GM12878 (cell line): ENCODE results near the gene KCTD16. TPM values are rescaled to one million over a fixed set of nuclear protein-coding genes. Genes with fewer than 3 reads are reported as not detected.
A peak's percentile ranks its signal among the peaks of the same experiment; 100 is the strongest.

ENCODE experiments used
- ATAC-seq: fragments of 200-7000 bp; cut with Tn5 transposase; 3 replicates; pipeline ENCODE4 v1.9.1; 2020; ENCODE audit warnings: mild to moderate bottlenecking, moderate library complexity
- BruUV-seq: library from RNA; stranded (reverse); fragments of 400-500 nt; replicated peaks from 2 replicates; lab custom pipeline; 2021; lab: Mats Ljungman, UMichigan
- CTCF ChIA-PET: fragments of 300-600 bp; sonication (Branson Sonifier 250); formaldehyde crosslinking; extraction: SDS; loops from one replicate; lab custom pipeline; 2021; ENCODE audit warnings: inconsistent platforms; lab: Yijun Ruan, JAX
- POLR2A ChIA-PET: fragments of 350-600 bp; formaldehyde crosslinking; extraction: SDS; loops from one replicate; lab custom pipeline; 2021; ENCODE audit warnings: inconsistent platforms; lab: Charles Lee
- RAD21 ChIA-PET: fragments of 300-600 bp; sonication (Branson Sonifier 250); formaldehyde crosslinking; loops from one replicate; lab custom pipeline; 2023; ENCODE audit warnings: antibody characterized with exemption; ENCODE audit not compliant: unreplicated experiment; lab: Charles Lee
- SMC1A ChIA-PET: fragments of 300-600 bp; sonication (Branson Sonifier 250); formaldehyde crosslinking; loops from one replicate; lab custom pipeline; 2023; ENCODE audit not compliant: unreplicated experiment, uncharacterized antibody; lab: Charles Lee
- DNase-seq: peaks from one replicate; pipeline ENCODE4 v3.0.0-alpha.2; 2011; ENCODE audit warnings: low read depth, low spot score
- FAIRE-seq: peaks from 3 replicates; lab custom pipeline; 2011; peaks lifted over from hg19 to GRCh38; lab: Jason Lieb, UNC
- H2AFZ ChIP-seq: 2 replicates; pipeline ENCODE4 v1.6.0; 2011; ENCODE audit warnings: low read depth, low read length, control low read depth; ENCODE audit not compliant: control insufficient read depth
- H3K27ac ChIP-seq: 2 replicates; pipeline ENCODE4 v1.5.1; 2011; ENCODE audit warnings: control low read depth; ENCODE audit not compliant: control insufficient read depth, insufficient read depth
- H3K27me3 ChIP-seq, 2 experiments: replicated peaks in 1 of 2; 2 replicates each; pipeline versions ENCODE4 v1.6.0 to v1.6.1; 2011; ENCODE audit warnings: low read length in 1 of 2; ENCODE audit not compliant: control insufficient read depth in 2 of 2, insufficient read depth in 2 of 2
- H3K36me3 ChIP-seq, 2 experiments: 2 replicates each; pipeline ENCODE4 v1.5.1; 2011; ENCODE audit warnings: low read length in 1 of 2; ENCODE audit not compliant: control insufficient read depth in 2 of 2, insufficient read depth in 2 of 2
- H3K4me1 ChIP-seq: 2 replicates; pipeline ENCODE4 v1.6.1; 2011; ENCODE audit warnings: mild to moderate bottlenecking, low read length, moderate library complexity, mixed read lengths; ENCODE audit not compliant: control insufficient read depth, insufficient read depth
- H3K4me2 ChIP-seq: 2 replicates; pipeline ENCODE4 v1.6.0; 2011; ENCODE audit warnings: control low read depth; ENCODE audit not compliant: control insufficient read depth, insufficient read depth
- H3K4me3 ChIP-seq: fragments of 200-600 bp; sonication (generic); 2 replicates; pipeline ENCODE4 v1.5.1; 2016
- H3K79me2 ChIP-seq: 2 replicates; pipeline ENCODE4 v1.6.0; 2011; ENCODE audit warnings: low read length; ENCODE audit not compliant: control insufficient read depth, insufficient read depth
- H3K9ac ChIP-seq: 2 replicates; pipeline ENCODE4 v1.8.0; 2011; ENCODE audit warnings: low read length, control low read depth, mixed read lengths; ENCODE audit not compliant: control insufficient read depth, insufficient read depth
- H3K9me3 ChIP-seq: replicated peaks from 3 replicates; pipeline ENCODE4 v1.5.1; 2011; ENCODE audit warnings: mild to moderate bottlenecking, low read length; ENCODE audit not compliant: control insufficient read depth, insufficient read depth
- H4K20me1 ChIP-seq: 2 replicates; pipeline ENCODE4 v1.6.0; 2011; ENCODE audit not compliant: control insufficient read depth, insufficient read depth
- BMI1 ChIP-seq: fragments of 450-650 bp; IDR thresholded peaks from 2 replicates; pipeline ENCODE4 v1.6.1; 2016; ENCODE audit warnings: mild to moderate bottlenecking, moderate library complexity, borderline replicate concordance
- BRCA1 ChIP-seq: IDR thresholded peaks from 2 replicates; pipeline ENCODE4 v1.6.1; 2011; ENCODE audit warnings: low read depth, low read length, improper control_type of control experiment
- CBX5 ChIP-seq: sonication (generic); IDR thresholded peaks from 2 replicates; pipeline ENCODE4 v1.6.1; 2016; ENCODE audit warnings: low read depth, moderate library complexity, mild to moderate bottlenecking, inconsistent platforms
- CHD4 ChIP-seq: fragments of 200-600 bp; sonication (generic); IDR thresholded peaks from 2 replicates; pipeline ENCODE4 v1.6.1; 2016; ENCODE audit warnings: mild to moderate bottlenecking
- CREM ChIP-seq: IDR thresholded peaks from 2 replicates; pipeline ENCODE4 v1.6.1; 2014; ENCODE audit warnings: antibody characterized with exemption, low read depth
- GATAD2B ChIP-seq: fragments of 450-650 bp; conservative IDR thresholded peaks from 2 replicates; pipeline ENCODE4 v1.6.1; 2017; ENCODE audit warnings: low read depth, mild to moderate bottlenecking, moderate library complexity
- MAX ChIP-seq: IDR thresholded peaks from 2 replicates; pipeline ENCODE4 v1.6.1; 2012; ENCODE audit warnings: low read depth, low read length, improper control_type of control experiment
- PKNOX1 ChIP-seq: fragments of 450-650 bp; IDR thresholded peaks from 2 replicates; pipeline ENCODE4 v1.6.1; 2016; ENCODE audit warnings: mild to moderate bottlenecking
- POLR2AphosphoS2 ChIP-seq: IDR thresholded peaks from 2 replicates; pipeline ENCODE4 v1.6.1; 2011; ENCODE audit warnings: low read depth, mild to moderate bottlenecking, low read length, improper control_type of control experiment, moderate library complexity
- PRDM15 ChIP-seq: fragments of 450-650 bp; formaldehyde crosslinking; IDR thresholded peaks from 2 replicates; pipeline ENCODE4 v1.4.0; 2020; ENCODE audit warnings: mild to moderate bottlenecking, moderate library complexity
- RCOR1 ChIP-seq: conservative IDR thresholded peaks from 2 replicates; pipeline ENCODE4 v1.6.1; 2012; ENCODE audit warnings: low read depth, low read length, improper control_type of control experiment
- RUNX3 ChIP-seq: IDR thresholded peaks from 2 replicates; pipeline ENCODE4 v1.6.1; 2012; ENCODE audit warnings: low read length, inconsistent platforms
- SP1 ChIP-seq: IDR thresholded peaks from one replicate; pipeline ENCODE4 v1.6.1; 2011; ENCODE audit warnings: low read depth, low read length
- SUZ12 ChIP-seq: fragments of 200-600 bp; sonication (generic); IDR thresholded peaks from one replicate; pipeline ENCODE4 v1.6.1; 2018; ENCODE audit warnings: antibody characterized with exemption, mild to moderate bottlenecking; ENCODE audit not compliant: unreplicated experiment
- USF1 ChIP-seq: IDR thresholded peaks from 2 replicates; pipeline ENCODE4 v1.6.1; 2011; ENCODE audit warnings: borderline replicate concordance, low read depth, mild to moderate bottlenecking, moderate library complexity, mixed read lengths, low read length; ENCODE audit not compliant: insufficient read depth; ENCODE audit errors: extremely low read length
- WRNIP1 ChIP-seq: IDR thresholded peaks from 2 replicates; pipeline ENCODE4 v1.6.1; 2011; ENCODE audit warnings: low read depth, low read length, improper control_type of control experiment, borderline replicate concordance
- YY1 ChIP-seq: IDR thresholded peaks from 2 replicates; pipeline ENCODE4 v1.6.1; 2011; ENCODE audit warnings: low read depth, mild to moderate bottlenecking, low read length
- ZNF24 ChIP-seq: fragments of 450-650 bp; IDR thresholded peaks from 2 replicates; pipeline ENCODE4 v1.6.1; 2017; ENCODE audit warnings: antibody characterized with exemption, mild to moderate bottlenecking
- whole genome bisulfite sequencing: methylation state at CpG from one replicate; pipeline ENCODE4 v1.1.6; 2016; ENCODE audit warnings: low lambda C conversion rate; ENCODE audit not compliant: insufficient replicate concordance, insufficient coverage; ENCODE audit errors: missing lambda C conversion rate; 5-methylcytosine and 5-hydroxymethylcytosine counted together
- in situ Hi-C: fragments of 300-500 bp; cut with MboI; formaldehyde crosslinking; loops from 9 replicates; pipeline ENCODE4 v1.14.3; 2018; ENCODE audit warnings: mixed read lengths
- intact Hi-C: fragments of 100-400 bp; cut with micrococcal nuclease; formaldehyde crosslinking; loops from one replicate; pipeline ENCODE4 v1.14.2; 2022; ENCODE audit not compliant: unreplicated experiment
- polyA plus RNA-seq, 11 experiments: library from polyadenylated mRNA; depleted of rRNA in 4 of 11; unstranded in 6 of 11; stranded (reverse) in 5 of 11; fragments of >200 nt; fragmentation: Nextera tagmentation in 4 of 11; fragmentation: Illumina TruSeq in 1 of 11; extraction: Ambion mirVana in 4 of 11; extraction: Trizol in 1 of 11; gene quantifications; 1 replicate in 1 of 11; 2 replicates in 10 of 11; pipeline versions ENCODE4 v1.2.1 to v1.2.3, GENCODE V29; 2011 to 2016; ENCODE audit warnings: inconsistent platforms in 2 of 11, missing spikeins in 2 of 11, low read depth in 1 of 11
- total RNA-seq, 4 experiments: library from RNA; depleted of rRNA in 3 of 4; stranded (reverse); fragments of >200 nt in 3 of 4; fragmentation: Illumina TruSeq in 1 of 4; extraction: Trizol in 1 of 4; gene quantifications; 2 replicates each; pipeline versions ENCODE4 v1.2.1 to v1.2.3, GENCODE V29; 2013 to 2021

The KCTD16 gene
- total and polyA plus RNA-seq, 10 of the 15 experiments (the other 5 are each of a cell fraction or from before 2014, with no cell fraction given), result 0.03 to 0.10 (median 0.06) TPM; not detected in 3

- TF ChIP-seq YY1, result no peak
- no peak for TF ChIP-seq MAX
- TF ChIP-seq SP1, result no peak
- no peak for TF ChIP-seq ZNF24
- TF ChIP-seq USF1, result no peak
- TF ChIP-seq CBX5, result no peak
- TF ChIP-seq GATAD2B, result no peak
- no peak for TF ChIP-seq PKNOX1
- TF ChIP-seq SUZ12, result no peak
These were observed 4.0 kb upstream of the KCTD16 start (continued) for GRCh38 chr5:144166696-144167095.

GRCh38 chr5:144167998-144168397, 2.7 kb upstream of the KCTD16 start:
- peak overlapping the region; percentile 44; the same call in 1 of the 2 replicates for H3K4me2 ChIP-seq
- H3K9ac ChIP-seq, result no peak overlapping the region
- no peak for DNase-seq
- FAIRE-seq, result no peak
- TF ChIP-seq PRDM15 (CRISPR knock-in tag) (no peak), CHD4 (no peak), BMI1 (no peak), RCOR1 (no peak), POLR2AphosphoS2 (no peak), CREM (no peak), WRNIP1 (no peak), BRCA1 (no peak), RUNX3 (no peak)
- ChIA-PET SMC1A (interaction anchor here (1.4 to 5.6 kb wide), 4 partner anchors 9 to 24 kb away, joined by 3 to 41 read pairs (median 20); no protein-coding TSS in a partner anchor), RAD21 (no interaction called here), POLR2A (no interaction called here), CTCF (no interaction called here)
- H2AFZ ChIP-seq, result no peak overlapping the region
- H3K27me3 ChIP-seq, result no peaks in the 10 kb centered on the region
- H3K4me3 ChIP-seq, result peak overlapping the region; percentile 93; the same call in 1 of the 2 replicates
- WGBS, result 51% methylated on average over 3 of the region's 3 CpGs
- H3K4me1 ChIP-seq, result no peaks in the 10 kb centered on the region
- in situ Hi-C loops, result no loop called here
- no peak overlapping the region for H3K27ac ChIP-seq
- ATAC-seq, result no peak
- intact Hi-C loops, result loop anchor here (2.0 kb wide), 1 partner anchor 13 kb away; no protein-coding TSS in a partner anchor
- H3K9me3 ChIP-seq, result no peaks in the 10 kb centered on the region
- peaks cover 38% of the 10 kb centered on the region for H3K79me2 ChIP-seq
- H3K36me3 ChIP-seq, result peaks cover 0 to 12% of the 10 kb centered on the region in 2 experiments; a peak in 3 of 4 replicates
- no peaks in the 10 kb centered on the region for H4K20me1 ChIP-seq
- no TSS peak for BruUV-seq
